C4-2B (cell line): ENCODE measurements around the gene CCDC91.

Experiments used
- ZFX ChIP-seq: fragments of 450-650 bp; IDR thresholded peaks from 2 replicates; pipeline ENCODE4 v1.6.1; 2017
- TF ChIP-seq, protein P1 (sequence below): fragments of 450-650 bp; conservative IDR thresholded peaks from 2 replicates; pipeline ENCODE4 v1.5.1; 2017; ENCODE audit warnings: mild to moderate bottlenecking

DNA sequence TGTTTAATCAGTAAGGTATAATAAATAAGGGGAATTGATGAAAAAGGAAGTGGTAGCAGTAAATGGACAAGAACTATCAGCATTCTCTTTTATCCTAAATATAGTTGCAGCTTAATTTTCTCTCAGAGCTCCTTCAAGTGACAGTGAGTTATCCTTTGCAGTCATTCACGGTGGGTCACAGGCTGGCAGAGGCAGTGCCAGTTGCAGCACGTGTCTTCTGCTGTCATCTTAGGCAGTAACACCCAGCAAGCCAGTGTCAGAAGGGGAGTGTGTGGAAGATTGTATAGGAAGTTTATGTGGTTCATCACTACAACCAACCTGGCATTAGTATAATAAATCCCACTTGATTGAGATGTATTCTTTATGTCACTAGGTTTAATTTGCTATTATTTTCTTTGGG, 170.0 kb downstream of the CCDC91 start:
- TF ChIP-seq, protein P1, sequence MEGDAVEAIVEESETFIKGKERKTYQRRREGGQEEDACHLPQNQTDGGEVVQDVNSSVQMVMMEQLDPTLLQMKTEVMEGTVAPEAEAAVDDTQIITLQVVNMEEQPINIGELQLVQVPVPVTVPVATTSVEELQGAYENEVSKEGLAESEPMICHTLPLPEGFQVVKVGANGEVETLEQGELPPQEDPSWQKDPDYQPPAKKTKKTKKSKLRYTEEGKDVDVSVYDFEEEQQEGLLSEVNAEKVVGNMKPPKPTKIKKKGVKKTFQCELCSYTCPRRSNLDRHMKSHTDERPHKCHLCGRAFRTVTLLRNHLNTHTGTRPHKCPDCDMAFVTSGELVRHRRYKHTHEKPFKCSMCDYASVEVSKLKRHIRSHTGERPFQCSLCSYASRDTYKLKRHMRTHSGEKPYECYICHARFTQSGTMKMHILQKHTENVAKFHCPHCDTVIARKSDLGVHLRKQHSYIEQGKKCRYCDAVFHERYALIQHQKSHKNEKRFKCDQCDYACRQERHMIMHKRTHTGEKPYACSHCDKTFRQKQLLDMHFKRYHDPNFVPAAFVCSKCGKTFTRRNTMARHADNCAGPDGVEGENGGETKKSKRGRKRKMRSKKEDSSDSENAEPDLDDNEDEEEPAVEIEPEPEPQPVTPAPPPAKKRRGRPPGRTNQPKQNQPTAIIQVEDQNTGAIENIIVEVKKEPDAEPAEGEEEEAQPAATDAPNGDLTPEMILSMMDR, result no peak
- TF ChIP-seq ZFX, result no peak
